MM.1S (cell line): ENCODE data around the gene HDAC10.

Experiments
- DNase-seq: peaks from one replicate; pipeline ENCODE4 v3.0.0-alpha.2; 2015
- H2AFZ ChIP-seq: fragments of 300-600 bp; sonication (generic); 2 replicates; pipeline ENCODE4 v1.6.0; 2016; ENCODE audit warnings: antibody characterized with exemption, low read length
- H3F3A ChIP-seq: fragments of 300-600 bp; sonication (generic); 2 replicates; pipeline ENCODE4 v1.6.1; 2016; ENCODE audit warnings: mild to moderate bottlenecking, antibody characterized with exemption, low read length, moderate library complexity, mixed read lengths; ENCODE audit not compliant: insufficient read depth
- H3K27ac ChIP-seq: fragments of 300-600 bp; sonication (generic); 2 replicates; pipeline ENCODE4 v1.5.1; 2016; ENCODE audit warnings: mild to moderate bottlenecking, low read length
- H3K27me3 ChIP-seq: fragments of 300-600 bp; sonication (generic); replicated peaks from 2 replicates; pipeline ENCODE4 v1.6.0; 2016; ENCODE audit warnings: low read length; ENCODE audit not compliant: insufficient read depth
- H3K36me3 ChIP-seq: fragments of 300-600 bp; sonication (generic); replicated peaks from 2 replicates; pipeline ENCODE4 v1.6.1; 2016; ENCODE audit warnings: mild to moderate bottlenecking, low read length, mixed read lengths; ENCODE audit not compliant: insufficient read depth
- H3K4me1 ChIP-seq: fragments of 300-600 bp; sonication (generic); 2 replicates; pipeline ENCODE4 v1.6.1; 2016; ENCODE audit warnings: low read length, mixed read lengths
- H3K4me2 ChIP-seq: fragments of 300-600 bp; sonication (generic); 2 replicates; pipeline ENCODE4 v1.6.0; 2016; ENCODE audit warnings: low read depth, low read length
- H3K4me3 ChIP-seq: fragments of 300-600 bp; sonication (generic); 2 replicates; pipeline ENCODE4 v1.5.1; 2016; ENCODE audit warnings: low read length, mixed read lengths
- H3K79me2 ChIP-seq: fragments of 300-600 bp; sonication (generic); 2 replicates; pipeline ENCODE4 v1.6.1; 2016; ENCODE audit warnings: mixed run types, low read length, mixed read lengths
- H3K9ac ChIP-seq: fragments of 300-600 bp; sonication (generic); 2 replicates; pipeline ENCODE4 v1.6.1; 2016; ENCODE audit warnings: low read length, mixed read lengths
- H3K9me2 ChIP-seq: fragments of 300-600 bp; sonication (generic); replicated peaks from 2 replicates; pipeline ENCODE4 v1.6.1; 2016; ENCODE audit warnings: mild to moderate bottlenecking, low read length, mixed read lengths; ENCODE audit not compliant: insufficient read depth
- H3K9me3 ChIP-seq: fragments of 300-600 bp; sonication (generic); replicated peaks from 2 replicates; pipeline ENCODE4 v1.6.1; 2016; ENCODE audit warnings: mild to moderate bottlenecking, low read length, mixed read lengths; ENCODE audit not compliant: insufficient read depth
- H4K20me1 ChIP-seq: fragments of 300-600 bp; sonication (generic); 2 replicates; pipeline ENCODE4 v1.6.1; 2016; ENCODE audit warnings: mild to moderate bottlenecking, low read length, moderate library complexity, mixed read lengths; ENCODE audit not compliant: insufficient read depth
- EZH2 ChIP-seq: fragments of 300-600 bp; sonication (generic); optimal IDR thresholded peaks from 2 replicates; pipeline ENCODE3; 2017; ENCODE audit warnings: low read depth, mild to moderate bottlenecking, antibody characterized with exemption, low read length, mixed read lengths
- EZH2phosphoT487 ChIP-seq: fragments of 300-600 bp; sonication (generic); IDR thresholded peaks from 2 replicates; pipeline ENCODE4 v1.6.1; 2018; ENCODE audit warnings: antibody characterized with exemption, low read length
- TF ChIP-seq, protein P1 (sequence below): fragments of 300-600 bp; sonication (generic); IDR thresholded peaks from 2 replicates; pipeline ENCODE4 v1.5.1; 2016; ENCODE audit warnings: antibody characterized with exemption, low read length, mixed read lengths

Gene HDAC10

DNA sequence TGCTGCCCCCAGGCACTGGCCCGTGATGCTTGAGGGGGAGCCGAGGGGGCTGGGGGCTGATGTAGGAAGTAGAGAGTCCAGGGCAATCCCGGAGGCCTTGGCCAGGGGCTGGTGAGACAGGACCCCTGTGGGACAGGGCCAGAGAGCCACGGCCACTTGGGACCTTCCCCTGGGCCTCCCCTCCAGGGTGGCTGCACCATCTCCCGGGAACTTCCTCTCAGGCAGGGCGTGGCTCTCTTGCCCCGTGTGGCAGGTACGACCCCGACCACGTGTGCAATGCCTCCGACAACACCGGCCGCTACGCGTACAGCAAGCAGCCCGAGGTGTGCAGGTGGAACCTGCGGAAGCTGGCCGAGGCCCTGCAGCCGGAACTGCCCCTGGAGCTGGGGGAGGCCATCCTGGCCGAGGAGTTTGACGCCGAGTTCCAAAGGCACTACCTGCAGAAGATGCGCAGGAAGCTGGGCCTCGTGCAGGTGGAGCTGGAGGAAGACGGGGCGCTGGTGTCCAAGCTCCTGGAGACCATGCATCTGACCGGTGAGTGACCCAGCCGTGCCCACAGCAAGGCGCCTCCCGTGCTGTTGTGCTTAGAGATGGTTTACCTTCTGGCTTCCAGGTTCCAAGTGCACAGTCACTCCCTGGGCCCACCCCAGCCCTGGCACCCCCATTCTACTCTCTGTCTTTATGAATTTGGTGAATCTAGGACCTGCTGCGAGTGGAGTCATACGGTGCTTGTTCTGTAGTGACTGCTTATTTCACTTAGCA, 40.5 kb downstream of the HDAC10 start:
- H3K36me3 ChIP-seq = no peaks in the 10 kb centered on the region; the same call in 1 of the 2 replicates
- H3K4me2 ChIP-seq = no peak overlapping the region
- H3K9me2 ChIP-seq = no peaks in the 10 kb centered on the region
- no peak overlapping the region for H3K27ac ChIP-seq
- H3K27me3 ChIP-seq = no peaks in the 10 kb centered on the region
- H3K9ac ChIP-seq = no peak overlapping the region
- H3K79me2 ChIP-seq = peaks cover 20% of the 10 kb centered on the region
- TF ChIP-seq, protein P1, sequence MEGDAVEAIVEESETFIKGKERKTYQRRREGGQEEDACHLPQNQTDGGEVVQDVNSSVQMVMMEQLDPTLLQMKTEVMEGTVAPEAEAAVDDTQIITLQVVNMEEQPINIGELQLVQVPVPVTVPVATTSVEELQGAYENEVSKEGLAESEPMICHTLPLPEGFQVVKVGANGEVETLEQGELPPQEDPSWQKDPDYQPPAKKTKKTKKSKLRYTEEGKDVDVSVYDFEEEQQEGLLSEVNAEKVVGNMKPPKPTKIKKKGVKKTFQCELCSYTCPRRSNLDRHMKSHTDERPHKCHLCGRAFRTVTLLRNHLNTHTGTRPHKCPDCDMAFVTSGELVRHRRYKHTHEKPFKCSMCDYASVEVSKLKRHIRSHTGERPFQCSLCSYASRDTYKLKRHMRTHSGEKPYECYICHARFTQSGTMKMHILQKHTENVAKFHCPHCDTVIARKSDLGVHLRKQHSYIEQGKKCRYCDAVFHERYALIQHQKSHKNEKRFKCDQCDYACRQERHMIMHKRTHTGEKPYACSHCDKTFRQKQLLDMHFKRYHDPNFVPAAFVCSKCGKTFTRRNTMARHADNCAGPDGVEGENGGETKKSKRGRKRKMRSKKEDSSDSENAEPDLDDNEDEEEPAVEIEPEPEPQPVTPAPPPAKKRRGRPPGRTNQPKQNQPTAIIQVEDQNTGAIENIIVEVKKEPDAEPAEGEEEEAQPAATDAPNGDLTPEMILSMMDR = no peak
- TF ChIP-seq EZH2phosphoT487 (no peak), EZH2 (no peak)
- no peak overlapping the region for H3K4me3 ChIP-seq
- H4K20me1 ChIP-seq = no peaks in the 10 kb centered on the region
- H2AFZ ChIP-seq = no peak overlapping the region
- H3K9me3 ChIP-seq = no peaks in the 10 kb centered on the region
- no peaks in the 10 kb centered on the region for H3K4me1 ChIP-seq
- DNase-seq = no peak
- no peaks in the 10 kb centered on the region for H3F3A ChIP-seq

- H3K79me2 ChIP-seq = peaks cover 16% of the 10 kb centered on the region
- DNase-seq = peak; percentile 67
- H3K9ac ChIP-seq = no peak overlapping the region
- H4K20me1 ChIP-seq = no peaks in the 10 kb centered on the region
- no peak overlapping the region for H2AFZ ChIP-seq
- no peaks in the 10 kb centered on the region; the same call in 1 of the 2 replicates for H3K36me3 ChIP-seq
- no peaks in the 10 kb centered on the region for H3K27me3 ChIP-seq
- TF ChIP-seq EZH2 = no peak
- TF ChIP-seq, protein P1 = peak; percentile 88
- H3K4me2 ChIP-seq = no peak overlapping the region
- no peaks in the 10 kb centered on the region for H3F3A ChIP-seq
- no peaks in the 10 kb centered on the region for H3K9me2 ChIP-seq
- no peaks in the 10 kb centered on the region for H3K4me1 ChIP-seq
- H3K4me3 ChIP-seq = no peak overlapping the region
- H3K9me3 ChIP-seq = no peaks in the 10 kb centered on the region
- no peak overlapping the region for H3K27ac ChIP-seq
Measured at GRCh38 chr22:50209893-50210292, 41.2 kb downstream of the HDAC10 start.

- no peaks in the 10 kb centered on the region for H3K27me3 ChIP-seq
- TF ChIP-seq EZH2phosphoT487 (no peak), EZH2 (no peak)
- TF ChIP-seq, protein P1 = no peak
- no peak overlapping the region for H3K27ac ChIP-seq
- no peak overlapping the region for H3K4me3 ChIP-seq
- no peaks in the 10 kb centered on the region for H3F3A ChIP-seq
- no peak overlapping the region for H2AFZ ChIP-seq
- H3K9me2 ChIP-seq = no peaks in the 10 kb centered on the region
- no peaks in the 10 kb centered on the region for H3K4me1 ChIP-seq
- peaks cover 12% of the 10 kb centered on the region for H3K79me2 ChIP-seq
- no peaks in the 10 kb centered on the region for H3K9me3 ChIP-seq
- no peaks in the 10 kb centered on the region; the same call in 1 of the 2 replicates for H3K36me3 ChIP-seq
- no peaks in the 10 kb centered on the region for H4K20me1 ChIP-seq
- DNase-seq = no peak
- H3K4me2 ChIP-seq = no peak overlapping the region
- H3K9ac ChIP-seq = no peak overlapping the region
Measured at GRCh38 chr22:50208939-50209892, 41.8 kb downstream of the HDAC10 start.
